Measurements from ENCODE around the gene PPY.

- TF ChIP-seq POLR2A (IDR thresholded peaks at IDR 0.05; ENCODE audit: low read length) (no peak), GATA1 (IDR thresholded peaks at IDR 0.05; ENCODE audit: low read depth, low read length) (no peak)
These were observed 24.0 kb upstream of the PPY start for GRCh38 chr17:43966276-43966675.

All from erythroblast (primary cell).